GM18909 (cell line): ENCODE results near the gene GRIN3B.

Source experiments
- ATAC-seq: cut with Tn5 transposase; IDR thresholded peaks from one replicate; pipeline ENCODE4 v1.9.1; 2021; ENCODE audit warnings: mild to moderate bottlenecking; ENCODE audit not compliant: unreplicated experiment, poor library complexity

GRIN3B gene

DNA sequence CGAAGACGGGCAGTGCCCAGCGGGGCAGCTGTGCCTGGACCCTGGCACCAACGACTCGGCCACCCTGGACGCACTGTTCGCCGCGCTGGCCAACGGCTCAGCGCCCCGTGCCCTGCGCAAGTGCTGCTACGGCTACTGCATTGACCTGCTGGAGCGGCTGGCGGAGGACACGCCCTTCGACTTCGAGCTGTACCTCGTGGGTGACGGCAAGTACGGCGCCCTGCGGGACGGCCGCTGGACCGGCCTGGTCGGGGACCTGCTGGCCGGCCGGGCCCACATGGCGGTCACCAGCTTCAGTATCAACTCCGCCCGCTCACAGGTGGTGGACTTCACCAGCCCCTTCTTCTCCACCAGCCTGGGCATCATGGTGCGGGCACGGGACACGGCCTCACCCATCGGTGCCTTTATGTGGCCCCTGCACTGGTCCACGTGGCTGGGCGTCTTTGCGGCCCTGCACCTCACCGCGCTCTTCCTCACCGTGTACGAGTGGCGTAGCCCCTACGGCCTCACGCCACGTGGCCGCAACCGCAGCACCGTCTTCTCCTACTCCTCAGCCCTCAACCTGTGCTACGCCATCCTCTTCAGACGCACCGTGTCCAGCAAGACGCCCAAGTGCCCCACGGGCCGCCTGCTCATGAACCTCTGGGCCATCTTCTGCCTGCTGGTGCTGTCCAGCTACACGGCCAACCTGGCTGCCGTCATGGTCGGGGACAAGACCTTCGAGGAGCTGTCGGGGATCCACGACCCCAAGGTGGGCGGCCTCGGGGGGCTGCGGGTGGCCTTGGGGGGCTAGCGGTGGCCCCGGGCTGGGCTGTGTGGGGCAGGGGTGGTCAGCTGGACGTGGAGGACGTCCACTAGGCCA lies 4.8 kb downstream of the GRIN3B start:
- ATAC-seq: no peak

DNA sequence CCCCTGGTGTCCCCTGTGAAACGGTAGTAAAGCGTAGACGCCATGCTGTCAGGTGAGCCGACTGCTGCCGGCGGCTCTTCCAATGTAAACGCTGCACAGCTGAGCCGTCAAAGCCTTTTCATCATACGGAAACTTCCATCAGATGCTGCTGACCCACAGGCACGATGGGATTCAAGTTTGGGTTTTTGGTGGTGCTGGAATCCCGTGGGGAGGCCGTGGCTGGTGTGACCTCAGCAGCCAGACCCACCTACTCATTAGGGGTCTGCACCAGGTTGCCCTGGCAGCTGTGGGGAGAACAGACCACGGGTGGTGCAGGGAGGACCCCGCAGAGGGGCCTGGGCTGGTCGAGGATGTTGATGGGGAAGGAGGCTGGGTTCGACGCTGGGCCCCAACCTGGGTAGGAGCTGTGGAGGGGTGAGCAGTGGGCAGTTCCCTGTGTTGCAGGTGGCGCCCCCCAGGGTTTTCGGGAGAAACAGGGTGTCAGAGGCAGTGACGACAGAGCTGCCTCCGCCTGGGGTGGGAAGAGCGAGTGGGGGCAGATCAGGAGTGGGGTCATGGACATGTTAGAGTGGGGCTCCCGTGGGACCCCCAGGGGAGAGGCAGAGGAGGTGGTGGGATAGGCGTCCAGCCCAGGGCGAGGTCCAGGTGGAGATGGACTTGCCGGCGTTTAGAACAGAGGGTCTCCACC lies 6.6 kb downstream of the GRIN3B start:
- ATAC-seq: no peak

DNA sequence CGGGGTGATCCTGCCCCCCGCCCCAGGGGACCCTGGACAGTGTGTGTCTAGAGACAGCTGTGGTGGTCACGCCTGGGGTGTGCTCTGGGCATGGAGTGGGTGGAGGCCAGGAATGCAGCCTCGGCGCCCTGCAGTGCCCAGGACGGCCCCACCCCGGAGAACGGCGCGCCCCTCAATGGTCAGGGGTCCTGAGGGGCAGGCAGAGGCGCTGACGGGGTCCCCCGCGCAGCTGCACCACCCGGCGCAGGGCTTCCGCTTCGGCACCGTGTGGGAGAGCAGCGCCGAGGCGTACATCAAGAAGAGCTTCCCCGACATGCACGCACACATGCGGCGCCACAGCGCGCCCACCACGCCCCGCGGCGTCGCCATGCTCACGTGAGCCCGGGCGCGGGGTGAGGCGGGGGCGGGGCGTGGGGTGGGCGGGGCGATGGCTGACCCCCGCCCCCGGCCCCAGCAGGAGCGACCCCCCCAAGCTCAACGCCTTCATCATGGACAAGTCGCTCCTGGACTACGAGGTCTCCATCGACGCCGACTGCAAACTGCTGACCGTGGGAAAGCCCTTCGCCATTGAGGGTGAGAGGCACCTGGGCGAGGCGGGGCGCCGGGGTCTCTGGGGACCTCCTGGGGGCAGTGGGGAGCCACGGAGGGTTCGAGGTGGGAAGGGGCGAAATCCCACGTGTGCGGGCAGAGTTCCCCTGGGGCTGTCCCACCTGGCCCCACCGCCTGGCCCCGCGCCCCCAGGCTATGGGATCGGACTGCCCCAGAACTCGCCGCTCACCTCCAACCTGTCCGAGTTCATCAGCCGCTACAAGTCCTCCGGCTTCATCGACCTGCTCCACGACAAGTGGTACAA lies 7.4 kb downstream of the GRIN3B start:
- ATAC-seq: no peak

DNA sequence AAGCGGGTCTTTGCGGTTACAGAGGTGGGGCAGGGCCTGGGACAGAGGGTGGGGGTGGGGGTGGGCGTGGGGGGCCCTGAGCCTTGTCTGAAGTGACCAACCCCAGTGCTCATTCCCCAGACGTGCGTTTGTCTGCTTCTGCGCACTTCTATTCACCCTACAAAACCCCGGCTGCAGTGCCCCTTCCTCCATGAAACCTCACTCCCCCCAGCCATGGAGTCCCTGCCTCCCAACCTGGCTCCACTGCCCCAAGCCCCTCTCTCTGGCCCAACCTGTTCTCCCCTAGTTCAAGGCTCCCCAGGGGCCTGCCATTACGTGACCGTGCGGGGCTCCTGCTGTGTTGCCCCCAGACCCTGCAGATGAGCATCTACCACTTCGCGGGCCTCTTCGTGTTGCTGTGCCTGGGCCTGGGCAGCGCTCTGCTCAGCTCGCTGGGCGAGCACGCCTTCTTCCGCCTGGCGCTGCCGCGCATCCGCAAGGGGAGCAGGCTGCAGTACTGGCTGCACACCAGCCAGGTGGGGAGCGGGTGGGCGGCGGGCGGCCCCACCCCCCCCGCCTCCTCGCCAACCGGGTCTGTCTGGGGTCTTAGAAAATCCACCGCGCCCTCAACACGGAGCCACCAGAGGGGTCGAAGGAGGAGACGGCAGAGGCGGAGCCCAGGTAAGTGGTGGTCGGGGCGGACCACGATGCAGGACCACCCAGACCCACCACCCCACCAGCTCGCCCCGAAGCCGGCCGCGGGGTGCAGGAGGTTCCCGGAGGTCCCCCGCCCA lies 8.2 kb downstream of the GRIN3B start:
- no peak for ATAC-seq

DNA sequence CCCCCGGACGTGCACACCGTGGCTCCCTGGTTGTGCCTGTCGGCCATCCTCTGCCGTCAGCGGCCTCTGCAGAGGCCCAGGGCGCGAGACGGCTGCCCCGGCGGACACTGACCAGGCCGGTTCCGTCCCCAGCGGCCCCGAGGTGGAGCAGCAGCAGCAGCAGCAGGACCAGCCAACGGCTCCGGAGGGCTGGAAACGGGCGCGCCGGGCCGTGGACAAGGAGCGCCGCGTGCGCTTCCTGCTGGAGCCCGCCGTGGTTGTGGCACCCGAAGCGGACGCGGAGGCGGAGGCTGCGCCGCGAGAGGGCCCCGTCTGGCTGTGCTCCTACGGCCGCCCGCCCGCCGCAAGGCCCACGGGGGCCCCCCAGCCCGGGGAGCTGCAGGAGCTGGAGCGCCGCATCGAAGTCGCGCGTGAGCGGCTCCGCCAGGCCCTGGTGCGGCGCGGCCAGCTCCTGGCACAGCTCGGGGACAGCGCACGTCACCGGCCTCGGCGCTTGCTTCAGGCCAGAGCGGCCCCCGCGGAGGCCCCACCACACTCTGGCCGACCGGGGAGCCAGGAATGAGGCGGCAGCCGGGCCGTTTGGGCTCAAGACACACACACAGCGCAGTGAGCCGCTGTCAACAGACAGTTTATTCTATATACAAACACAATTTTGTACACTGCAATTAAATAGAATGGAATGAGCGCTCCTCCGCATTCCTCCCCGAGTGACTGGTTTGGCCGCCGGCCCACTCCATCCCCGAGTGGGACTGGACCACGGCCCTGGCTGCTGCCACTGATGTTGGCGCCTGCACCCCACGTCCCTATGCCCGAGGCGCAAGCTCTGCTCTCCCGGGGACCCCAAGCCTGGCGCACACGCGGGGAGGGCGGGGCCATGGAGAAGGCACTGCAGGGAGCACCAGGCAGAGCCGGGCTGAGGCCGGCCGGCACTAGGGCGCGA lies 9.1 kb downstream of the GRIN3B start:
- ATAC-seq: no peak

DNA sequence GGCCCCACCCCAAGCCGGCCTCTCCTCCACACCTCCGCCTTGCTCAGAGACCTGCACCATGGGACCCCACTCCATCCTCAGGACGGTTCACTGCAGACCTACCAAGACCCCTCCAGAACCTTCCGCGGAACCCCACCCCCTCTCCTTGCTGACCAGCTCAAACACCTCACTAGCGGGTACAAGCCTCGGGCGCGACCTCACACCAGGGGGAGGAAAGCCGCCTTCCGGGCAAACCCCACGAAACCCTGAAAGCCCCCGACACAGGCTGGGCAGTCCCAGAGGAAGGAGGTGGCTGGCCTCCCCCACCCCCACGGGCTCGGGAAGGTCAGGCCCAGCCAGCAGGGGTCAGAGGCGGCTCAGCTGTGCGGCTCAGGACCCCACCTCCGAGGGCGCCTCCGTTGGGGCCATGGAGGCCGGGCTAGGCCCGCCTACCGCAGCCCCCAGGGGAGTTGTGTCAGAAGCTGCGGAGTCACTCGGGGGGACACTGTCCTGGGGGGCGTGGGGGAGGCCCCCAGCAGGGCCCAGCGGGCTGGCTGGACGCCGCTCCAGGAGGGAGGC lies 9.8 kb downstream of the GRIN3B start:
- no peak for ATAC-seq

DNA sequence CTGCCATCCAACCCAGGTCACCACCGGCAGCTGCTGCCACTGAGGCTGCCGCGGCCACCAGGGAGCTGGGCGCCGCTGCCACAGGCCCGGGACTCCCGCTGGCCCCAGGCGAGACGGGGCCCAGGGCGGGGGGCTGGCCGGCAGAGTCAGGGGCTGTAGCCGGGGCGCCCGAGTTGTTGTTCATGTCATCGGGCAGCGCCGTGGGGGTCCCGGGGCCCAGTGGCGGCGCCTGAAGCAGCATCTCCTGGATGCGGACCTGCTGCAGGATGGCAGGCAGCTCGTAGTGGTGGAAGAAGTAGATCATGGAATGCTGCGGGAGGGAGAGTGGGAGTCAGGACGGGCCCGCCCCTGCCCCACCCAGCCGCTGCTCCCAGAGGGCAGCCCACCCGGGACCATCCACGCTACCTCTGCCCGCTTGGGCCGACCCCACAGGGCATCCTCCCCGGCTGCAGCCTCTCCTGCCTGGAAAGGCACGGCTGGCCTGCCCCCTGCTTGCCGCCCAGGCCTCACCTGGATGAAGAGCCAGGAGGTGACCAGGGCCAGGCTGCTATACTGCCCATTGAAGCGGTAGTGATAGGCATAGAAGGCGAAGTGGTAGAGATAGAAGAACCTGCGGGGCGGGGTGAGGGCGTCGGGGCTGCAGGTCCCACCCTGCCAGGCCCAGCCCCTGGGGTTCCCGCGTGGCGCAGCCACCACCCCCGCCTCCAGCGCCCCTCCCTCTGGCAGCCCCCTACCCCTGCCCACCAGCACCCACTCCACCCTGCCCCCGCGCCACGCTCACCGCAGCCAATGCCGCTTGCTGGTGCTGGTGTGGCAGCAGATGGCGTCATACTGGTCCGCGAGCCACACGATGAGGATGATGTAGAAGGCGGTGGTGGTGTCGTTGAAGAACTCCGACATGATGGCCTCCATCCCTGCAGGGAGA lies 10.6 kb downstream of the GRIN3B start:
- ATAC-seq: no peak

DNA sequence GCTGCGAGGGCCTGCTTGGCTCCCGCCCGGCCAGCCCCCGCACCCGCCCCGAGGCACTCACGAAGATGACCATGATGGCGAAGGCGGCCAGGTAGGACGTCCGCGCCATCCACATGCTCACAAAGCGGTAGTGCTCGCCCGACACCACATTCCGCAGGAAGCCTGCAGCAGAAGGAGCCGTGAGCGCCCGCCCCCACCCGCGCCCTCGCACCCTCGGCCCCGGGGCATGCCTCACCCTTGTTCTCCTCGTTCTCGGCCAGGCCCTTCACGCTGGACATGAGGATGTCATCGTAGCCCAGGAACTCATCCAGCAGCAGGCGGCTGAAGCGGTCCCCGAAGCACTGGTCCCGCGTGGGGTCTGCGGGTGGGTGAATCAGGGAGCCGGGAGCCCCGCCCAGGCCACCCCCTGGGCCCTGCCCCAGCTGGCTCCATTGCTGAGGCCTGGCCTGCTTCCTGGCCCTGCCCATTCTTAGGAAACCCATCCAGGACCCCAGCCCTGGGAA lies 11.7 kb downstream of the GRIN3B start:
- ATAC-seq: no peak

DNA sequence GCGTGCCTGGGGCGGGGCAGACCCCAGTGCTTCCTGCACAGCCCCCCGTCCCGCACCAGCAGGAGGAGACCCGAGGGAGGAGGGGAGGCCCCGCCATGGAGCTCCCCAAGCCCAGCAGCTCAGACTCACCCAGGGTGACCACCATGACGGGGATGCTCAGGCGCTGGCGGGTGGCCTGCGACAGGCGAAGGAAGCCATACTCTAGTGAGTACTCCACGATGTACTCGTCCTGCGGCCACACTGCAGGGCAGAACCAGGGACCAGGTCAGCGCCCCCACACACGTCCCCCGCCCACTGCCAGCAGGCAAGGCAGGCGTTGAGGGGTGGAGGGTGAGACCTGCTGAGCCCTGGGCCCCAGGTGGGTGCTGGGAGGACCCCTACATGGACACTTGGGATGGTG lies 12.1 kb downstream of the GRIN3B start:
- no peak for ATAC-seq

DNA sequence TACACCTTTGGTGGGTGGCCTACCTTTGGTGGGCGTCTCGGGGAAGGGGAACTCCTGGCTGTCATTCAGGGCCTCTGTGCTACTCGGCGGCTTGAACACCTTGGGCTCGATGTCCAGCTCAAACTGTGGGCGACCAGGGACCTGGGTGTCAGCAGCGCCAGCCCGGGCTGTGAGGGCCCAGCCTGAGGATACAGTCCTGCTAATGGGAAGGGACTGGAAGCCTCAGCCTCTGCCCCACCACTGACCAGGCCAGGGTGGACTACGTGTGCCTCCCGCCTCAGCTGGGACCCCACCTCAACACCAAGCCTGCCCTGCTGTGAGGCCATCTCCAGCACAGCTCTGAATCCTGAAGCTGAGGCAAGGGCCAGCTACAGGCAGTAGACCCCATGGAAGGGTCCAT lies 13.0 kb downstream of the GRIN3B start:
- ATAC-seq: no peak

DNA sequence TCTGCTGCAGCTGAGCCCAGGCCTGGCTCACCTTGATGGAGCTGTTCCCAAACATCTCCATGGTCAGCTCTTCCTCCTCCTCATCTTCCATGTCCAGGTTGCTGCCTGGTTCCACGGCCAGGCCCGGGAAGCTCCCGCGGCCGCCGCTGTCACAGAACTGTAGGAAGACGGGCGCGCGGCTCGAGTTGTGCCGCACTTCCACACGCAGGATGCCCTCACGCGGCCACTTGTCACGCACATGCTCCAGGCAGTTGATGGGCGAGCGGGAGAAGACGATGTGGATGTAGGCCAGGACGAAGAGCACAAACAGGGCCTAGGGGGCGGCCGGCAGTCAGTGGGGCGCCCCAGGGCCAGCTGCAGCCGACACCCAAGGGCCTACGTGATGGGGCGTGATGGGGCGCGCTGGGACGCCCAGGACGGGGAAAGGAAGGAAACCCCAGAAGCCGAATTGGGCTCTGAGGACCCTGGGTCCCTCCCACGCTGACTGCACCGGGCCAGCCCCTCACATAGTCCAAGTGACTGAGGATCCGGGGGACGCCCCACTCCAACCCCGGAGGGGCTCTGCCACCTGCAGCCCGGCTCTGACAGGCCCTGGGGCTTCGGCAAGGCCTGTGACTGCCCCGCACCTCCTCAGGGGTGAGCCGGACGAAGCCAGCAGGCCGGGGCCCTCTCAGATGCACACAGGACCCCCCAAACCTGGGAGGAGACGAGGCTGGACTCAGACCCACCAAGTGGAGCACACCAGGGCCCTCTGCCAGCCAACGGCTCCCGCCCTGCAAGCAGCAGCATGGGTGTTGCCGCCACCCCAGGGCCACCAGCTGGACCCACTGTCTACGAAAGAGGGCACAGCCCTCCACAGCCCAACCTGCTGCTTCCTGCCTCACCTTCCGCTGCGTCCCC lies 14.2 kb downstream of the GRIN3B start:
- no peak for ATAC-seq

DNA sequence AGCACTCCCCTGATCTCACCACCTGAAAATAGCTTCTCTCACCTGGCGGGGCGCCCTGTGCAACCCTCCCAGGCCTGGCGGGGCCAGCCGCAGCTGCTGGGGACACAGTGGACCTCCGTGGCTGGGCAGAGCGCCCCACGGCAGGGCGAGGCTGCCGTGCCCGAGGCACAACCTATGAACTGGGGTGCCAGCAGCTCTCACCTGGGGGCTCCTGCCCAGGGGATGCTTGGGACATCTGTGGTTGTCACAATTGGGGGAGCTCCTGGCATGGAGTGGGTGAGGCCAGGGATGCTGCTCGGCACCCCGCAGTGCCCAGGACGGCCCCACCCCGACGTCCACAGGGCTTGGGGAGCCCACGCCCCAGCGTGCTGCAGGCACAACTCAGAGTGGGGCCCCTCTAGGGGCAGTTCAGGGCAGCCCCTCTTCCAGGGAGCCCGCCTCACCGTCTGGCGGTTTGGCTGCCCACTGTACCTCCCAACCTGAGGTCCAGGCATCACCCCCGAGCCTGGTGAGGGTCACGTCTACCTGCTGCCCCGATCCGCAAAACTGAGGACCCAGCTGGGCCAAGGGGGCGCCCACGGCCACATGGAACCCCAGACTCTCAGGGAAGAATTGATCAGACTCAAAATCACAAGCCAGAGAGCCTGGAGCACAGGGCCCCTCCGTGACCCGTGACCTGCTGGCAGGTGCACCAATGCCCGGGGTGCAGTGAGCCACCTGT lies 15.0 kb downstream of the GRIN3B start:
- no peak for ATAC-seq

DNA sequence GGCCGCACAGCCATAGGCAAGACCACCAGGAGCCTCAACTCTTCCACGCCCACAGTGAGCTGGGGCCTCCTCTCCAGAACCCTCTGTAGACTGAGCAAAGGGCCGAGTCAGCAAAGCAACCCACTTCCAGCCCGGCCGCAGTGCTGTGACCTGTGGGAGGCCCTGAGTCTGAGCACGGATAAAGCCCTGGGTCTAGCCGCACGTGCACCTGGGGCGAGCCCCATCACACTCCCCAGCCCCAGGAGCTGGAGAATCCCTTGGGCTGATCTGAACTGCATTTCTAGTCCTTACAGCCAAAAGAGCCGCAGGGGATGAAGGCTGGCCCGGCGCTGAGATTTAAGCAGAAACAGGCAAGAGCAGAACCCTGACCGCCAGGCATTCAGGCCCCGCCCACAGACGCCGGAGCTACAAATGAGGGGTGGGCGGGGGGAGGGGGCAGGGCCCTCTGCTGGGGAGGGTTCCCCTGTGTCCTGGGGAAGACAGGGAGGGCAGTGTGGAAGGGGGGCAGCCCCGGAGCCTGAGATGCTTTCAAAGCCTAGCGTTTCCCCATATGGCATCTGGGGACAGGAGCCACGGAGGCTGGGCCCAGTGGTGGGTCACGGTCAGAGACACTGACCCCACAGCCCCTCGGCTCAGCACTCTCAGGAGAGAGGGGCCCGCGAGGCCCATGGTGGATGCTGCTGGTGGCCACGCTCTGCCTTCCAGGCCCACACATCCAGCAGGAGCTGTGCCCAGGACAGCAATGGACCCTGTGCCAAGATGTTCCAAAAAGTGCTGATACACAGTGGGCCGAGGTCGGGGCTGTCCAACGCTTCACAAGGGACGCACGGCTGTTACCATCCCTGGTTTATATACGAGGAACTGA lies 15.8 kb downstream of the GRIN3B start:
- no peak for ATAC-seq

DNA sequence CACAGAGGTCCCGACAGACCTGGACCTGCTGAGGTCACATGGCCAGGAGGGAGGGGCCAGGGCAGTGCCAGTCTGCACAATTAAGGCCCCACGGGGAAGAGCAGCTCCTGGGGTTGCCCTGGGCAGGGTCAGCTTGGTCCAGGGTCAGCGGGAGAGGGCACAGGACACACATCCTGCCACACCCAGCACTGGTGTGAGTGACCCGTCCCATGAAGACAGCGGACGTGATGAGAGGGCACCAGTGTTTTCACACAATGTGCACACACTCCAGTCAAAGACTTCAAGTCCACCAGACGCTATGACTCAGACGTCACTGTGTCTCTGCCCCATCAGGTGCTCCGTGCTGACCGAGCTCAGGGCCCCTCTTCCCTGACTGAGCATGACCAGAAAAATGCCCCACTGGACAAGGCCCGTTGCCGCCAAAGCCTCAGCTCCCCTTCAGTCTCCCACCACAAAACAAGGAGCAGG lies 16.5 kb downstream of the GRIN3B start:
- no peak for ATAC-seq
